Measurements from ENCODE around the gene TOX2.
A peak's percentile ranks its signal among the peaks of the same experiment; 100 is the strongest.

The TOX2 gene

DNA sequence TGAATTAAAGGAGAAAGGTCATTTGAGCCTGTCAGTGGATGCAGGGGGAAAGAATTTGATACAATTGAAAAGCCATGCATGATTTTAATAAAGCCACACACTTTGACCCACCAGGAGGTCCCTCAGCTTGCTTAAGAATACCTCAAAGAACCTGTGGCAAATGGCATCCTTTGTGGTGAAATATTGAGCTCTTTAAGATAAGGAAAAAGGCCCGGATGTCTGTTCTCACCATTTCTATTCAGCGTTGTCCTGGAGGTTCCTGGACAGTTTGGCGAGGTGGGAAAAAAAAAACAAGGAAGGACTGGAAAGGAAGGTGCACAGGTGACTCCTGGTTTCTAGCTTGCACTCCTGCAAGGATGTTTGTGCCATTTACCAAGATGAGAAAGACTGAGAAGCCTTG, 91.0 kb downstream of the TOX2 start:
- no peak for DNase-seq

- no peak for DNase-seq
Measured at GRCh38 chr20:44006126-44006525, 91.5 kb downstream of the TOX2 start.

- no peak for DNase-seq
Measured at GRCh38 chr20:44006578-44006977, 91.9 kb downstream of the TOX2 start.

- no peak for DNase-seq
Measured at GRCh38 chr20:44008806-44009678, 94.4 kb downstream of the TOX2 start.

DNA sequence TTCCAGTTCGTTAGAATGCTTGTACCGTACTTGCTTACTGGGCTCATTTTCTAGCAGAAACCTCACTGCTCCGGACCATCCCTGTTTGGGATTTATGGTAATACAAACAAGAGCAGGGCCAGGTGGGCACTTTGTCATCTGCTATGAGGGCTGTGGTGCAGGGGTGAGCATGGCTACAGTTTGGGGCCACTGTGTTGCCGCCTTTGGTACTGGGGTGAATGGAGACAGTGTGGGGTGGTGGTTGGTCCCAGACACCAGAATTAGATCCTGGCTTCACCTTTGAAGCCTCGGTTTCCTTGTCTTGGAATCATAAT, 95.0 kb downstream of the TOX2 start:
- no peak for DNase-seq

DNA sequence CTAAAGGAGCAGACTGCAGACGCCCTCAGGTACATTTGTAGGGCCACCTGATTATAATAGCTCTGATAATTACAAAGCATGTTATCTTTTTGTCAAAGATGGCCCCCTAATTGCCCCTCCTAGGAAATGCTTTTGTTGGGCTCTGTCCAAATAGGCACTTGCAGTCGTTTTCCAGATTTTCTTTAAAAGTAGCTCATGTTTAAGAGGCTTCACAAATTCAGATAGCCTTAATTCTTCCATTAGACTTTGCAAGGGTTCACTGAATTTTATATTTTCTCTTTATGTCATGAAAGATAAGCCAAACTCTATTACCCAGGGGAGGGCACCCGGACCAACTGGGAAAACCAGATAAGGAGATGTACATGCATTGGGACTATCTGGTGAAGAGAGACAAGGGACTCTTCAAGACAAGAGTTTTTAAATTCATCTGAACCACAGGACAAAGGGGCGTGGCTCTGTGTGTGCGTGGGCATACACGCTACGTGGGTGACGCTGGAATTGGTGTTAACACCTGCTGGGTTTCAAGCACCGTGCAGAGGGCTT, 95.6 kb downstream of the TOX2 start:
- no peak for DNase-seq

GRCh38 chr20:44011251-44011940, 96.7 kb downstream of the TOX2 start:
- DNase-seq: no peak

DNA sequence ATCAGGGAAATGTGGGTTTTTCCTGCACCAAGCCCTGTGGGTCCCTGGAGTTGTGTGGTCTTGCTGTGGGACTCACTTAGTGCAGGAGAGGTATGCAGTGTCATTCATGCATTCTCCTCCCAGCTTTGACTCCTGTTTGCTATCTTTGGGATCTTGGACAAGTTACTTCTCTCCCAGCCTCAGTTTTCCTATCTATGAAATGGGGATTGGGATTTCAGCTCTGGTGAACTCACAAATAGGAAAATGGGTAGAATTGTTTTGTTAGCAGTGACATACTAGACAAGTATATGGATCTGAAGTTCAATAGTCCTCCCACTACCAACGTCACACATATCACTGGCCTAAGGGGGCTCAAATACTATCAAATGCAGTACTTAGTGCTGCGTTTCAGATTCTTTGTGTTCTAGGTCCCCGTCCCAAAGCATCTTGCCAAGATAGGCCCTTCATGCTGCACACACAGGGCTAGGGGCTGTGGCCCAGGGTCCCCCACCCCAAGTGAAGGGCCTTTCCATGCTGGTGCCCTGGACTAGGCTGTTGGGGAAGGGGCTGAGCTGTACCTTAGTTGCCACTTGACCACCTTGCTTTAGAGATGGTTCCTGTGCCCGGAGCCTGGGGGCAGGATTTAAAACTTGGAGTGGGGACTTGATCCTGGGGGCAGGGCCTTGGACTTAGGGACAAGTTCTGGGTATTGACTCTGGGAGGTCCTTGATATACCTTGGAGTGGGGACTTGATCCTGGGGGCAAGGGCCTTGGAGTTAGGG, 98.0 kb downstream of the TOX2 start:
- DNase-seq: no peak

DNA sequence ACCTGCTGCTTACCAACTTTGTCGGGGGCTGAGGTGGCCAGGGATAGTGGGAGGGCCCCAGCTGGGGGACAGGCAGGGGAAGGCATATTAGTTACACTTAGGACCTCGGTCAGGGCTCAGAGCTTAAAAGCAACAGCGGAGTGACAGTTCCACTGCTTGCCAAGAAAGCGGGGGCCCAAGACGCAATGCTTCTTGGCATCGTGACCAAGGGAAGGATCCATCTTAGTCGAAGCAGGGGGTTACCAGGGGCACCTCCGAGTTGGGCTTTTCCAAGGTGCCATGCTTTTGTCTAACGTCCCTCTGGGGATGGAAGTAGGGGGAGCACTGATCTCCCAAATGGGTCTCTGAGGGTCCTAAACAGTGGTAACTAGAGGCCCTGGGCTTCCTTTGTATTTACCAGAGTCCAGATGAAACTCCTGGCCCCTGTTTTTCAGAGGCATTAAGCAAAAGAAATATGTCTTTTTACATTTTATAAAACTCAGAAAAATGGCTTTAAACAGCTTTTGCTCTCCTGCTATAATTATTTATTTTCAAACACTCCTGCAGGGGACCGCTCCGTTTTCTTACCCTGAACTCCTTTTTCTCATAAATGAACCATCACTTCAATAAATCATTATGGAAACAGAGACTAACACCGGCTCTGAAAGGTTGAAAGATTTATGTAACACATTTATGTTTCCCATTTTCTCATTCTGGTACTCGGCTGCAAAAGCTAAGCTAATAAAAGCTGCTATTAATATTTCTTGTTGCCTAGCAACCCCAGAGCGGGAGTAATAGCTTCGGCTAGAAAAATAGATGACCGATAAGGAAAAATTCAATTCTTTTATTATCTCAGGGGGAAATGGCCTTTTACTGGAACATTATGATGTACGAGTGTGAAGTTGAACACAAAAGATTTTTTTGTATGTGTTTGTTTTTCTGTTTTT, 100.4 kb downstream of the TOX2 start:
- no peak for DNase-seq

- no peak for DNase-seq
Measured at GRCh38 chr20:44015733-44016103, 101.1 kb downstream of the TOX2 start.

DNA sequence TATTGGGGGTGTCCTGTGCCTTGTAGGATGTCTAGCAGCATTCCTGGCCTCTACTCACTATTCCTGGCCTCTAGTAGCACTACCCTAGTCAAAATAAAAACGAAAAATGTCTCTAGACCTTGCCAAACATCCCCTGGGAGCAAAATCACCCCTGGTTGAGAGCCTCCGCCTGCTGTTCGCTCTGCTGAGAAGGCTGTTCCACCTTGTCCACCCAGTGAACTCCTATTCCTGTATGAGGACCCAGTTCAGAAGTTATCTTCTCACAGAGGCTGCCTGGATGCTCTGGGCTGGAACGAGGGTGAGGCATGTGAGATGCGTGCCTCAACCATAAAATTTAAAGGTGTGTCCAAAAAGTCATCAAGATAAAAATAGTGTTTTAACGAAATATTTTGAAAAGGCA, 101.9 kb downstream of the TOX2 start:
- DNase-seq: no peak

DNA sequence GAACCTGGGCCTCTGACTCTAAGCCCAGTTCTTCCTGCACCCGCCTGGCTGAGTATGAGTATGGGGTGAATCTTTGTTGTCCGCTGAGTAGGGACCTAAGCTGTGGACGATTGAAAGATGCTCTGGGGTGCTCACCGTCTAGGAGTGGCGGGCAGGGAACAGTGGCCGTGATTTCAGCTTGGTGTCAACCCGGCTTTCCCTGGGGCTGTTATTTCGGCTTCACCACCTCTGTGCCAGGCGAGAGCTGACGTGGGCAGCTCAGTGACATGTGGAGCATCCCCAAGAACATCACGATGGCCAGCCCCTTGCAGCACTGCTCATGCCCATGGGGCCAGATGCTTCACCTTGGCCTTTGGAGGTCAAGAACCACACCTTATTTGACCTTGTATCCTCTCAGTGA, 102.6 kb downstream of the TOX2 start:
- DNase-seq: no peak

DNA sequence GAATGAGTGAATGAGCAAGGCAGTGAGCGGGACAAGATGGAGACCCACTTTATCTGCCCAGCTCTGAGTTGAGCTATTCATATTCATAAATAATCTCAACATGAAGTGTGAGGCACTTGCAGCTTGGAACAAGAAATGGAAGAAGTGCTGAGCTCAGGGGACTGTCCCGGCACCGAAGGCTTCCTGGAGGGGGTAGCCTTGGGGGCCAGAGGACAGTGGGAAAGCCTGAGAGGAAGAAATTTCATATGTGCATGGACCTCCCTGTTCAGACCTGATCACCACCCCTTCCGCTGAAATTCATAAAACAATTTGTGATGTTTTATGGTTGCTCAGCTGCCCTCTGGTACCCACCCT, 103.2 kb downstream of the TOX2 start:
- no peak for DNase-seq

GRCh38 chr20:44018259-44018941, 103.7 kb downstream of the TOX2 start:
- DNase-seq: peak; percentile 40 to 75

- DNase-seq: no peak
Measured at GRCh38 chr20:44018942-44019637, 104.4 kb downstream of the TOX2 start.

- no peak for DNase-seq
Measured at GRCh38 chr20:44019638-44020335, 105.1 kb downstream of the TOX2 start.

GRCh38 chr20:44020406-44021148, 105.9 kb downstream of the TOX2 start:
- DNase-seq: no peak

GRCh38 chr20:44021186-44021585, 106.5 kb downstream of the TOX2 start:
- no peak for DNase-seq

GRCh38 chr20:44021900-44022299, 107.2 kb downstream of the TOX2 start:
- no peak for DNase-seq

GRCh38 chr20:44022464-44022863, 107.8 kb downstream of the TOX2 start:
- no peak for DNase-seq
